Bone marrow (tissue), 2 donors: Measurements from ENCODE around the gene BRD7.

Experiments
- DNase-seq, 2 donors: peaks; one replicate each; lab custom pipeline; 2025; lab: John Stamatoyannopoulos, UW

BRD7 gene

GRCh38 chr16:50318796-50319578 lies 49.8 kb downstream of the BRD7 start:
- no peak for DNase-seq

- DNase-seq = no peak
Observed at GRCh38 chr16:50316848-50317630, 51.7 kb downstream of the BRD7 start.

- no peak for DNase-seq
Observed at GRCh38 chr16:50316102-50316847, 52.5 kb downstream of the BRD7 start.

- DNase-seq = no peak
Observed at GRCh38 chr16:50315346-50315997, 53.3 kb downstream of the BRD7 start.

- DNase-seq = no peak
Observed at GRCh38 chr16:50314665-50315064, 54.1 kb downstream of the BRD7 start.

GRCh38 chr16:50313596-50314478 lies 55.0 kb downstream of the BRD7 start:
- DNase-seq = peak; percentile 28 to 95

- DNase-seq = no peak
Observed at GRCh38 chr16:50311891-50312501, 56.8 kb downstream of the BRD7 start.

- DNase-seq = no peak
Observed at GRCh38 chr16:50311134-50311528, 57.7 kb downstream of the BRD7 start.

GRCh38 chr16:50310308-50311133 lies 58.3 kb downstream of the BRD7 start:
- no peak for DNase-seq

GRCh38 chr16:50309527-50310307 lies 59.1 kb downstream of the BRD7 start:
- no peak for DNase-seq

GRCh38 chr16:50309156-50309526 lies 59.6 kb downstream of the BRD7 start:
- no peak for DNase-seq

- no peak for DNase-seq
Observed at GRCh38 chr16:50308237-50308965, 60.4 kb downstream of the BRD7 start.

- no peak for DNase-seq
Observed at GRCh38 chr16:50306287-50306686, 62.5 kb downstream of the BRD7 start.

GRCh38 chr16:50305441-50306061 lies 63.2 kb downstream of the BRD7 start:
- DNase-seq = no peak

GRCh38 chr16:50304467-50305440 lies 64.0 kb downstream of the BRD7 start:
- DNase-seq = no peak

- no peak for DNase-seq
Observed at GRCh38 chr16:50303605-50304466, 65.0 kb downstream of the BRD7 start.
